ELR (cell line): Measurements from ENCODE around the gene LIPC.
A peak's percentile ranks its signal among the peaks of the same experiment; 100 is the strongest.

ENCODE experiments used
- DNase-seq: peaks from one replicate; pipeline ENCODE4 v3.0.0-alpha.2; 2015; ENCODE audit warnings: low read depth

Gene LIPC

GRCh38 chr15:58406811-58407210, 25.0 kb upstream of the LIPC start:
- DNase-seq: no peak

GRCh38 chr15:58407236-58407775, 24.5 kb upstream of the LIPC start:
- no peak for DNase-seq

DNA sequence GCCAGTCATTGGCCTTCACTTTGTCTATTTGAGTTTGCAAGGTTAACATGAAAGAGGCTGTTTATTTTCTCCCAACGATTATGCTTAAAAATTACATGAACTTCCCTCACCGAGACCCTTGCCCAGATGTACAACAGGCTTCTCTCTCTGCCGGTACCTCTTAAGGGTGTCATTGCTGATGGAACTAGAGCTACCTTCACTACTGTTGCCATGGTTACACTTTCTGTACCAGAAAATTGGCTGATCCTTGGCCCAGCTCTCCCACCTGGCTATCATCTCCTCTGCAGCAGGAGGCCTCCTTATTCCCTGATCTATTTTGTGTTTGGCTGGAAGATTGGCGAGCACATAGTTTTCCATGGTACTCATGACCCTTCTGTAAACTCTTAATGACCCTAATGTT, 24.0 kb upstream of the LIPC start:
- DNase-seq: no peak

- no peak for DNase-seq
These were observed 21.9 kb upstream of the LIPC start for GRCh38 chr15:58409861-58410260.

- DNase-seq: no peak
These were observed 21.4 kb upstream of the LIPC start for GRCh38 chr15:58410353-58410752.

DNA sequence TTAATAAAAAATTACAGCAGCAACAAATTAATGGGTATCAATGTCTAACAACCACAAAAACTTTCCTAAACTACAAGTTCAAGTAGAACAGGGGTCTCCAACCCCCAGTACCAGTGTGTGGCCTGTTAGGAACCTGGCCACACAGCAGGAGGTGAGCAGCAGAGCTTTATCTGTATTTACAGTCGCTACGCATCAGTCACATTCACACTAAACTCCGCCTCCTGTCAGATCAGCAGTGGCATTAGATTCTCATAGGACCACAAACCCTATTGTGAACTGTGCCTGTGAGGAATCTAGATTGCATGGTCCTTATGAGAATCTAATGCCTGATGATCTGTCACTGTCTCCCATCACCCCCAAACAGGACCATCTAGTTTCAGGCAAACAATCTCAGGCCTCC, 18.5 kb upstream of the LIPC start:
- DNase-seq: no peak

DNA sequence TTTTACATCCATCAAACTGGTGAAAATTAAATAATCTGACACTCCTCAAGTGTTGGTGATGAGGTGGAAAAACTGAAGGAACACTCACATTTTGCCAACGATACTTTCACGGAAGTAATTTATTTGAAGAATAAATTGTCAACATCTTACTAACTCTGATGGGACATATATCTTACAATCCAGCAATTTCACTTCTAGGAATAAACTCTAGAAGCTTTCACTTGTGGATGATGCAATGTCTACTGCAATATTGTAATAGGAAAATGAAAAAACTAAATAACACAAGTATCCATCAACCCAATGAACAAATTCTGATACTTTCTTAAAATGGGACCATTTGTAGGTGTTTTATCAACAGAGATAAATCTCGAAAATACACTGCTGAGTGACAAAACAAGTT, 16.2 kb upstream of the LIPC start:
- DNase-seq: no peak

DNA sequence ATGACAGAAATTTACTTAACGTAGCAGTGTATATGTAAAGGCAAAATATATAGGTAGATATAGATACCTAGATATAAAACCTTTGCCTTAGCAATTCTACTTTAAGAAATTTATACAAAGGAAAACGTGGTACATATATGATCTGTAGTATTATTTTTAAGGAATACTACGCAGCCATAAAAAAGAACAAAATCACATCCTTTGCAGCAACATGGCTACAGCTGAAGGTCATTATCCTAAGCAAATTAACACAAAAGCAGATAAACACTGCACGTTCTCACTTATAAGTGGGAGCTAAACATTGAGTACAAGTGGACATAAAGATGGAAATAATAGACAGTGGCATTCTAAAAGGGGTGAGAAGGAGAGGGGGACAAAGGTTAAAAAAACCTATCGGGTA, 14.8 kb upstream of the LIPC start:
- no peak for DNase-seq

- DNase-seq: no peak
These were observed 13.7 kb upstream of the LIPC start for GRCh38 chr15:58418135-58418534.

DNA sequence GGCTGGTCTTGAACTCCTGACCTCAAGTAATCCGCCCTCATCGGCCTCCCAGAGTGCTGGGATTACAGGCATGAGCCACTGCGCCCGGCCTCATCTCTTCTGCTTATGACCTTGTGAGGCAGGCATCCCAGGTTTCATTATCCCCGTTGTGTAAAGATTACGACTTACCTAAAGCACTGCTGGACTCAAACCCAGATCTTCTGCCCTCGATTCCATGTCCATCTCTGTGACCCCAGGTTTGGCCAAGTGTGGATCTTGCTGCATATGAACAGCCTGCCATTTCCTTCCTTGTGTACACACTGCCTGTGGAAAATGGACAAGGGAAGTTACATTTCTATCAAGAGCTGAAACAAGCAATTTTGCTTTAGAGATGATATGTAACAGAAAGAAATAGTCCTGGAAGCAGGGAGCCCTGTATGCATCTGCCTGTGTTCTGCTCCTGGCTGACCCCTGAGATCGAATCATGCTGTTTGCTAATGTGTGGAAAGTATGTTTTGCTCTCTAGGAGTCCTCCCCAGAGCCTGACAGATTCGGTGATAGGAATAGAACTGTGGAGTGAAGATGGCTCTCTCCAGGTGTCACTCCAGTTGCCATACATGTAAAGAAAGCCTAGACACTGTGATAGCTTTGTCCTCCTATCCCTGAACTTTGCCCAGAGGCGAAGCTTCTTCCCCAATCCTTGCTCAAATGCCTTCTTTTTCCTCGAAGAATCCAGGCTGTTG, 11.8 kb upstream of the LIPC start:
- no peak for DNase-seq

- DNase-seq: no peak
These were observed 11.2 kb upstream of the LIPC start for GRCh38 chr15:58420579-58421043.

DNA sequence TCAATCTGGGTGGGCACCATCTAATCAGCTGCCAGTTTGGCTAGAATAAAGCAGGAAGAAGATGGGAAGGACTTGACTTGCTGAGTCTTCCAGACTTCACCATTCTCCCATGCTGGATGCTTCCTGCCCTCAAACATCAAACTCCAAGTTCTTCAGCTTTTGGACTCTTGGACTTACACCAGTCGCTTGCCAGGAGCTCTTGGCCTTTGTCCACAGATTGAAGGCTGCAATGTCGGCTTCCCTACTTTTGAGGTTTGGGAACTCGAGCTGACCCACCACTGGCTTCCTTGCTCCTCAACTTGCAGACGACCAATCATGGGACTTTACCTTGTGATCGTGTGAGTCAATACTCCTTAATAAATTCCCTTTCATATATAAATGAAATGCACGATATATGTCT, 8.6 kb upstream of the LIPC start:
- DNase-seq: no peak

- peak; percentile 12 for DNase-seq
These were observed 7.8 kb upstream of the LIPC start for GRCh38 chr15:58423831-58424608.

DNA sequence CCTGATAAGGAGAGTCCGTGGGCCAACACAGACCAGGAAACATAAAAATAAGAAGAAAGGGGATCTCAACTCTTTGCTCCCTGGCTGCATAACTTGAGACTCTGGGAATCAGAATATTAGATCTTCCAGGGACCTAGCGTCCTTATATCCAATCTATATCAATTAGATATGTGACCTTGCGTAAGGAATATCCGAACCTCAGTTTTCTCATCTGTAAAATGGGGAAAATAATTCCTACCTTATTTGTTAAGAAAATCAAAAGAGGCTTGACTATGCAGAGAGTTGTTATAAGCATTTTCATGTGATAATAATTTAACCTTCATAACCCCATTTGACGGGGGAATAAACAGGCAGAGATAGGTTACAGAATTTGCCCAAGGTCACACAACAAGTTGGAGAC, 7.1 kb upstream of the LIPC start:
- no peak for DNase-seq

GRCh38 chr15:58425185-58425584, 6.6 kb upstream of the LIPC start:
- DNase-seq: no peak

DNA sequence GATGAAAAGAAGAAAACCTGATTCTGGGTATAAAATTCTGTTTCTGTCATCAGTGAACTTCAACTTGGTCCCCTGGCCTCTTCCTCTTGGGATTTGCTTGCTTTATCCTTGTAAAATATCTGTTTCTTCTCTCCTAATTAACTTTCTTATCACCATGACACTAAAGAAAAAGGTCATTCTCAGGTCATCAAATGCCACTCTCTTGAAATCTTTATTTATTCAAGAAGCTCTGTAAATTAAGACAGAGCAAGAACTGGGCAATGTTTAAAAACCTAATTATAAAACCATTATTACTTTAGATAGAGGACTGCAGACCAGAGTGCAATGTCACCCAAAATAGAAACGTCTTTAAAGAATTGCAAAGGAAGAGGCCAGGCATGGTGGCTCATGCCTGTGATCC, 6.0 kb upstream of the LIPC start:
- no peak for DNase-seq

GRCh38 chr15:58426501-58426900, 5.3 kb upstream of the LIPC start:
- no peak for DNase-seq

- no peak for DNase-seq
These were observed 3.8 kb upstream of the LIPC start for GRCh38 chr15:58427987-58428386.

- no peak for DNase-seq
These were observed 1.5 kb upstream of the LIPC start for GRCh38 chr15:58430224-58430787.

- no peak for DNase-seq
These were observed 610 bp downstream of the LIPC start for GRCh38 chr15:58432401-58432800.

GRCh38 chr15:58433597-58434333, 2.0 kb downstream of the LIPC start:
- DNase-seq: no peak

DNA sequence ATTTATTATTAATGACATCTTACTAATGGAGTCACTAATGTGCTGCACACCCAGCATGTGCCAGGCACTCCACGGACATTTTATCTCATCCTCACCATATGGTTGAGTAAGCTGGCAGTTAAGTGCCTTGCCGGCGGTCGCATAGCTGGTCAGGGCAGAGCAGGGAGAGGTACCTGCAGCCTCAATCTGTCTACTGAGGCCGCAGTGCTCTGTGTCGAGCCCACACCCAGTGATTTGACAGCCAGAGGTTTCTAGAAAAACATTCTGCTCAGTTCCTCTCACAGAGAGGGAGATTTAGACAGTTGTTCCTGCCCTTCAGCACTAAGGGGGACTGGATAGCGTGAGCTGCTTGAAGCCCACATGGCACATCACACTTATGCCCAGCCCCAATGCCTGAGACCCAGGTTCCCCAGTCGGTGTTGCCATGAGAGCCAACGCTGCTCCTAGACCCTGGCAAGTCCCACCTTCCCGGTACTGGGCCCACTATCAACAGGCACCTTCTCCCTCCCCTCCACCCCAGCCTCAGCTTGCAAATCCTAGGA, 2.6 kb downstream of the LIPC start:
- no peak for DNase-seq
